Stimulated activated CD4-positive, alpha-beta T cell treated with anti-CD3 and anti-CD28 coated beads, Interleukin-2, amount 100 ng/mL, for 48 hours (primary cell): Measurements from ENCODE around the gene NR2E1.

ENCODE experiments used
- DNase-seq, 2 donors: peaks; one replicate each; pipeline ENCODE4 v3.0.0-alpha.2; 2020

Gene NR2E1

DNA sequence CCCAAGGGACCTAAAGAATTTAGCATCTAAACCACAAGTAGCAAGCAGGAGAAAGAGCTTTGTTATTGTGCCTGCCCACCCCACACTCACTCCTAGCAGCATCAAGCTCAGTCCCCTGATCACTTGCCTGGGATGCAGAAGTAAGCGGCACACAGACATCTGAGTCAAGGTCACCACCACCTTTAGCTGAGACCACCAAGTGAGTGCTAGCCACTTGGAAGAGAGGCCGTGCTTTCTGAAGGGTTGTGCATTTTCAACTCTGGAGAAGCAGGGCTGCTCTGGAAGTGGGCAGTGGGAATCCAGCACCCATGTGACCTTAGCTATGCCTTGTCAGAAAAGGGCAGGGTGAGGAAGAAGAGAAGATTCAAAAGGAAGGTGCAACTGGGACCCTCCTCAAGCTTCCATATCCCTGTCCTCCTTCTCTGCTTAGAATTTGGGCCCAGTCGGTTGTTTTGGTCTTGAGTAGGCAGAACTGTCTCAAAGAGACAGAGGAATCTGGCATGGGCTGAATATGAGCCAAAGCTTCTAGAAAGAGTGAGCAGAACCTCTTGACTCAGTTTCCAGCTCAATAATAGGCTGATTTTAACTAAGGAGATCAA lies 6.2 kb downstream of the NR2E1 start:
- DNase-seq, result no peak

DNA sequence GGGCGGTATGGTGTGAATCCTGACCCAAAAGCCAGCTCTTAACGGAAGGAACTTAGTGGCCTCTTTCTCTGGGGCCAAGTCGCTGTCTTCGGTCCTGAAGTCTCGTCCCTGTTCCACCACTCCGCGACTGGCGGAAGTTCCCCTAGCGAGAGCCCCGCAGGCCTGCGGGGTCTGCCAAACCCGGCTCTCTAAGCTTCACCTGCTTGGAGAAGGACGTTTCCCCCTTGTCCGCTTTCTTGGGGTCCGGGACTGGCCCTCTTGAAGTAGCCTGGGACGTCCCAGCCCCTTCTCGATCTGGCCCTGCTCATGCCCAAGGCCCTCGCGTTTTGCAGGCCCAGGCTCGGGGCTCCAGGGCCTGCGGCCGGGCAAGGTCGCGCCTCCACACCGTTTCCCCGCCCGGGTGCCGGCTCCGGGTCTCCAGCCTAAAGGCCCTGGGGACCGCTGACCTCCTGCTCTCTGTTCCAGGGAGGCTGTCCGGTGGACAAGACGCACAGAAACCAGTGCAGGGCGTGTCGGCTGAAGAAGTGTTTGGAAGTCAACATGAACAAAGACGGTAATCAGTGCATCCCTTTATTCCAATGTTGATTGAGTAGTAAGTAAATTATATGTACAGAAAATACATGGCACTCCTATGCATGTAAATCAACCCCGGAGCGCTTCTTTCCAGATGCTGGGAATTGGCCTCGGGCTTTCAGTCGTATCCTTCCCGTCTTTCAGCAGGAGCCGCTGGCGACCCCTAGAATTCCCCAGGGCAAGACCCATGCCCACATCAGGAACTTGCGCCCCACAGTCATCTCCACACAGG lies 8.8 kb downstream of the NR2E1 start:
- DNase-seq, result no peak

DNA sequence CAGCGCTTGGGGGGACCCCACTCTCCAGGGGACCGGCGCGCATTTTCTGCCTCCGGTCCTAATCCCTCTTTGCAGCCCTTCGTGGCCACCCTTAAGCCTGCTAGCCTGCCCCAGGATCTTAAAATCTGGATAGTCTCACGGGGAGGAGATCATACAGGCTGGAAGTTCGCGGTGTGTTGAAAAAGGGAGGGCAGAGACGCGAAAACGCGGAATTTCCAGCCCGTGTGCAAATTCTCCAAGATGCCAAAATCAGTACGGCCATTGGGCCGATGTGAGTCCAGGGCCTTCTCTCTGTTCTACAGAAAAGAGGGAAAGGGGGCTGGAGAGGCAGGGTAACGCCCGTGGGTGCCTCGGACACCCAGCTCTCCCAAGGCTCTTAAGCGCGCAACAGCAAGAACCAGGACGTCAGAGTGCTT lies 9.4 kb downstream of the NR2E1 start:
- no peak for DNase-seq

DNA sequence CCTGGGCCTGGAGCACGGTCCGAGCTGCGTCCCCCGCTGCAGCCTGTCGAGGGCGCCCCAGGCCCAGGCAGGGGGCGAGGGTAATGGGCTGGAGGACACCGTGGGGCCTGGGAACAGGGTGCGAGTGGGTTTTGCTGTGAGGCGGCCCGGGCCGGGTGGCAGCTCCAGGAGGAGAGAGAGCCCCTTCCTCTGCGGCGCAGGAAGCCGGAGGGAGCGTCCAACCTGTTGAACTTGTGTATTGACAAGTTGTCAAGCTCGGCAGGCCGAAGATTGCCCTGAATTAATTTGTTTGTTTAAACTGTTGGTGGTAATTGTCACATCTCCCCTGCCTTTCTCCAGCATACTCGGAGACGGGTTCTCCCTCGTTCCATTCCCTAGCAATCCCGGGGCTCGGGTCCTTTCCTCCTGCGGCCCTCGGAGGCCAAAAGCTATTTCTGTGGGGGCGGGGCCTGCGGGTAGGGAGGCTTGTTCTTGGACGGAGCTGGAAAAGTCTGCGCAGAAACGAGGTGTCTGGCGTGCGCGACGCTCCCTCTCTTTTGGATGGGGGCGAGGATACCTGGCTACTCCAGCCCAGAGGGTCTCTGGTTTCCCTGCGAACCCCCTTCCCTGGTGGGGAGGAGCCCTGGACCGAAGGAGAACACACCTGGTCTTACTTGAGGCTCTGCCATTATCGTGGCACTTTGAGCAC lies 9.9 kb downstream of the NR2E1 start:
- no peak for DNase-seq

- no peak for DNase-seq
These were observed 10.7 kb downstream of the NR2E1 start for GRCh38 chr6:108176281-108177089.

- DNase-seq, result no peak
These were observed 13.9 kb downstream of the NR2E1 start for GRCh38 chr6:108179741-108180140.

GRCh38 chr6:108180266-108180665 lies 14.4 kb downstream of the NR2E1 start:
- DNase-seq, result no peak

GRCh38 chr6:108180776-108181175 lies 15.0 kb downstream of the NR2E1 start:
- DNase-seq, result no peak

DNA sequence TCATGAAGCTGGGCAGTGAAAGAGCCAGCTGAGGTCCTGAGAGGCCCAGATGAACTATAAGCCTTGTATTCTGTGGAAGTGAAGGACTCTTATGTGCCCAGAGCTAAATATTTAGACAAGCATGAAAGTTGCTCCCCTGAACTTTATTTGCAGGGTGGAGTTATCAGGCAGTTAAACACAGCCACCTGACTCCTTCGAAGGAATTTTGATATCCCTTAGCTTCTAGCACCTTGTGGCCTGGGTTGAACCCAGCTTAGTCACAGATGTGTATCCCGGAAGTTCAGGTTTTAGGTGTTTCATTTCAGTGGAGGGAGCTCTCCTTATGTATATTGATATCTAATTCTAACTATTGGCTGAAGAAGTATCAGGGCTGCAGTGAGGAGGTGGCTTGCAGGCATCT lies 20.4 kb downstream of the NR2E1 start:
- no peak for DNase-seq

DNA sequence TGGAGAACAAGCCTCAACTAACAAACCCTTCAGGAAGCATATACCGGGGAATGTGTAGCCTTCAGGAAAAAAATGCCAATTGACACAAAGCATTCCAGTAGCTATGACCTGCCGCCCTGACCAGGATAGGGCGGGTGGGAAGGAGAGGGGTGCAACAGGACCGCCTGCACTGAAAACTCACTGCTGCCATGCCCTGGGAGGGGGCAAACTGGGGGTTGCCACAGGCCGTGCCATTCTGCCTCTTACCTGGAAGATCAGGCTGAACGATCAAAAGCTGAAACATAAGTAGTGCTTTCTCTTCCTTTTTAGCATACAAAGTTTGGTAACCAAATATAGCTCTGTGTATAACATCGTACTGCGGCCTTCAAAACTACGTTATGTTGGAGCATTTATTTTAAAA lies 21.7 kb downstream of the NR2E1 start:
- no peak for DNase-seq

DNA sequence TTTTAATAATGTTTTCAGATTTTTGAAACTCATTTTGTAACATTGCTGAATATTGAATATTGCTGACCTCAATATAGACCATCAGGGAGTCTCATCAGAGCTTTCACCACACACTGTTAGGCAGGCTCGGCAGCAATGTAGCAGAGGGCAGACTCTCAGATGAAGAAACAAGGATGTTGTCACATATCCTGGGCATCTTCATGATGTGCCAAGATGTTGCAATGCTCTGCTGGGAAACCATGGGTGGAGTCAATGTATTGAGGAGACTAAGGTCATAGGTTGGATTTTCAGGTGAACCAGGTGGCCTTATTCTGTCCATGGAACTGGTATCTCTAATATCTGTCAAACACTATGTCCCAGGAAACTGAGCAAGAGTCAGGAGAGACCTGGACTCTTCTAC lies 27.3 kb downstream of the NR2E1 start:
- DNase-seq, result no peak

GRCh38 chr6:108193835-108194234 lies 28.0 kb downstream of the NR2E1 start:
- DNase-seq, result no peak

- DNase-seq, result no peak
These were observed 28.7 kb downstream of the NR2E1 start for GRCh38 chr6:108194503-108194902.

- no peak for DNase-seq
These were observed 29.4 kb downstream of the NR2E1 start for GRCh38 chr6:108195209-108195608.

- no peak for DNase-seq
These were observed 33.1 kb downstream of the NR2E1 start for GRCh38 chr6:108198761-108199498.

- DNase-seq, result no peak
These were observed 34.4 kb downstream of the NR2E1 start for GRCh38 chr6:108200186-108200585.

DNA sequence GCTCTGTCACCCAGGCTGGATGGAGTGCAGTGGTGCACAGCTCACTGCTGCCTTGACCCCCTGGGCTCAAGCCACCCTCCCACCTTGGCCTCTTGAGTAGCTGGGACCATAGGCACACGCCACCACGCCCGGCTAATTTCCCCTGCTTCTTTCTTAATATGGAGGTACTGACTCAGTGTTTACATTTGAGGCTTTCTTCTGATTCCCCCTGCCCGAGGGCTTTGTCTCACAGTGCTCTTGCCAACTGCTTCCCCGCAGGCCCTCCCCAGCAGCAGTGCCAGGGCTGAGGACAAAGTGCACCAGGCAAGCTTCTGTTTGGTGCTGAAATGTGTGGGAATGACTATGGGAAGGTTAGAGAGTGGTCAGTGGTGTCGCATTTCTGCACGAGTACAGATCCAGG lies 34.8 kb downstream of the NR2E1 start:
- DNase-seq, result no peak

DNA sequence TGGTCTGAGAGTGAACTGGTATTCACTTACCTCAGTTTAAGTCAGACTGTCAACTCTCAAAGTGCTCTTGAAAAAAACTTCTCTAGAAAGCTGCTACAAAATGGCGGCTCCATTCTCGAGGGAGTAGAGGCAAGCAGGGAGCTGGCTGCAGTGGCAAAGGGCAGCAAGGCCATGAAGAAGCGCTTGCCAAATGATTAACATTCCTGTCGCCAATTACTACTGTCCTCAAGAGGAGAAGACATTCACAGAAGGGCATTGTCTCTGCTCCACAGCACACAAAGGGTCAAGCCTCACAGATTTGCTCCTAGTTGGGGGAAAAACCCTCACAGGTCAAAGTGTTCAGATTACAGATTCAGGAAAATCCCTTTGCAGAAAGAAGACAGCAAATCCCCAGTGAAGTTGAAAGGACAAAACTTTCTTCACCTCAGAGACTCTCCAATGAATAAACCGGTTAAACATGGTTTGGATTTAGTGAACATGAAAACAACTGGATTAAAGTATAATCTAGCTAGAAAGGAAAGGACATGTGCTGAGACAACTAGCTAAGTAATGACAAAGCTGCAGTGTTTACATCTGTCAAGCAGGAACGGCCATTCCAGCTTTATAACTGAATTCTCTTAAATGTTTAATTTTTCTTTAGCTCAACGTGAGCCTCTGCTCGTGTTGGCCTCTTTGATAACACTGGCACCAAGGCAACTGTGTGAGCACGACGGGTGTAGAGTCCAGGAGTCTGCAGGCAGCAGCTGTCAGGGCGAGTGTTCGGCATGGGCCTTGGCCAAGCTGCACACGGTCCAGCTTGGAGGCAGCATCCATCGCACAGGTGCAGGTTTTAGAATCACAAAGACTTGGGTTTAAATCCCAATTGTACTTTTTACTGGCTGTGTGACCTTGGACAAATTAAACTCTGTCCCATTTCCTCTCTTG lies 37.6 kb downstream of the NR2E1 start:
- no peak for DNase-seq

- no peak for DNase-seq
These were observed 41.2 kb downstream of the NR2E1 start for GRCh38 chr6:108207013-108207412.

DNA sequence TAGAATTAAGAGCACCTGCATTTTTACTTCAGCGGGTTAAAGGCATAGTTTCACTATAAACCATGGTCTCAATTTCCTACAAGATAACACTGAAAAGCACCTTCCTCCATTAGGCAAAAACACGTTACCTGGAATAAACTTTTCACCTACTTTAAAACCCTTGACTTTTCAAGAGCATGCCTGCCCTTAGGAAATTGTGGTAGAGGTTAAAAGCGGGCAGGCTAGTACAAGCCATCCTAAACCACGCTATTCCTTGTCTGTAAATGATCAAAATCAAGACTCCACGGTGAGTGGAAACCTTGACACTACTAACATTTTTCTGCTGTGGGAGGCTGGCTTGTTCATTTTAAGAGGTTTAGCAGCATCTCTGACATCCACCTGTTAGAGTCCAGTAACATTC lies 43.9 kb downstream of the NR2E1 start:
- DNase-seq, result no peak

GRCh38 chr6:108210556-108210955 lies 44.7 kb downstream of the NR2E1 start:
- no peak for DNase-seq
